GM12891 (cell line): ENCODE data around the gene ANAPC7.

Source experiments
- POLR2A ChIP-seq: IDR thresholded peaks from 2 replicates; pipeline ENCODE4 v1.6.1; 2011; ENCODE audit warnings: low read depth, low read length, control low read depth
- POLR2AphosphoS5 ChIP-seq: IDR thresholded peaks from 2 replicates; pipeline ENCODE4 v1.6.1; 2011; ENCODE audit warnings: low read depth, low read length, control low read depth
- SPI1 ChIP-seq: IDR thresholded peaks from 2 replicates; pipeline ENCODE4 v1.6.1; 2011; ENCODE audit warnings: low read depth, low read length, control low read depth
- TAF1 ChIP-seq: IDR thresholded peaks from 2 replicates; pipeline ENCODE4 v1.6.1; 2011; ENCODE audit warnings: low read depth, low read length, control low read depth

- TF ChIP-seq TAF1 = no peak
- no peak for TF ChIP-seq POLR2A
- TF ChIP-seq POLR2AphosphoS5 = no peak
- TF ChIP-seq SPI1 = no peak
Observed at GRCh38 chr12:110345176-110345661, 58.3 kb downstream of the ANAPC7 start.
